PC-9 (cell line): ENCODE results near the gene NPHP4.

ENCODE experiments used
- EZH2 ChIP-seq: fragments of 200-600 bp; sonication (generic); IDR thresholded peaks from 2 replicates; pipeline ENCODE4 v1.8.0; 2017; ENCODE audit warnings: antibody characterized with exemption, low read depth
- TF ChIP-seq, protein P1 (sequence below): fragments of 200-600 bp; sonication (generic); conservative IDR thresholded peaks from 2 replicates; pipeline ENCODE4 v1.6.1; 2017; ENCODE audit warnings: mixed run types, antibody characterized with exemption, mild to moderate bottlenecking, moderate library complexity

DNA sequence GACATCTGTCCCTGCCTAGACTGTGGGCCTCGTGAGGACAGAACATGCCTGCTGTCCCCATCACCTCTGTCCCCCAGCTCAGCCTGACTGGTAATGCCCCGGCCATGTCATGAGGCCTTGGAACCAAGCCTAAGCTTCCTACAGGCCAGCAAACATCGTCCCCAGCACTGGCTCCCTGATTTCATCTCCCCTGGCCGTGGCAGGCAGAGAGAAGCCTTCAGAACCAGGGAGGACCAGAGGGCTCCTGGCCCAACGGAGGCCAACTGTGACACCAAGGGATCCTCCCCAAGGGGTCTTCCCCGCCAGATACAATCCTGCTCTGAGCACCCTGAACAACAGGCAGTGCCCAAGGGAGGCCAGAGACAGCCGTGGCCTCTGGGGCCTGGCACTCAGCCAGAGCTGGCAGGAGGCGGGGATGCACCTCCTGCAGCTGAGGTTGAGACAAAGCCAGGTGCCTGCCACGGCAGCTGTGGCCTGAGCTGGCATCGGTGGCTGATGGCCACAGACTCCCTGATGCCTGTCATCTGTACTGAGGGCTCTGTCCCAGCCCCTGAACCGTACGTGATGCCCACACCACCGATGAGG lies 9.9 kb upstream of the NPHP4 start:
- TF ChIP-seq, protein P1, sequence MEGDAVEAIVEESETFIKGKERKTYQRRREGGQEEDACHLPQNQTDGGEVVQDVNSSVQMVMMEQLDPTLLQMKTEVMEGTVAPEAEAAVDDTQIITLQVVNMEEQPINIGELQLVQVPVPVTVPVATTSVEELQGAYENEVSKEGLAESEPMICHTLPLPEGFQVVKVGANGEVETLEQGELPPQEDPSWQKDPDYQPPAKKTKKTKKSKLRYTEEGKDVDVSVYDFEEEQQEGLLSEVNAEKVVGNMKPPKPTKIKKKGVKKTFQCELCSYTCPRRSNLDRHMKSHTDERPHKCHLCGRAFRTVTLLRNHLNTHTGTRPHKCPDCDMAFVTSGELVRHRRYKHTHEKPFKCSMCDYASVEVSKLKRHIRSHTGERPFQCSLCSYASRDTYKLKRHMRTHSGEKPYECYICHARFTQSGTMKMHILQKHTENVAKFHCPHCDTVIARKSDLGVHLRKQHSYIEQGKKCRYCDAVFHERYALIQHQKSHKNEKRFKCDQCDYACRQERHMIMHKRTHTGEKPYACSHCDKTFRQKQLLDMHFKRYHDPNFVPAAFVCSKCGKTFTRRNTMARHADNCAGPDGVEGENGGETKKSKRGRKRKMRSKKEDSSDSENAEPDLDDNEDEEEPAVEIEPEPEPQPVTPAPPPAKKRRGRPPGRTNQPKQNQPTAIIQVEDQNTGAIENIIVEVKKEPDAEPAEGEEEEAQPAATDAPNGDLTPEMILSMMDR, result no peak
- TF ChIP-seq EZH2, result no peak
